ENCODE data around the gene C19orf81.
"Not testable (repeated sequence)": the region's sequence is repeated elsewhere in the genome, so short reads cannot be mapped to it uniquely, and the experiment has no call there.

Gene C19orf81

DNA sequence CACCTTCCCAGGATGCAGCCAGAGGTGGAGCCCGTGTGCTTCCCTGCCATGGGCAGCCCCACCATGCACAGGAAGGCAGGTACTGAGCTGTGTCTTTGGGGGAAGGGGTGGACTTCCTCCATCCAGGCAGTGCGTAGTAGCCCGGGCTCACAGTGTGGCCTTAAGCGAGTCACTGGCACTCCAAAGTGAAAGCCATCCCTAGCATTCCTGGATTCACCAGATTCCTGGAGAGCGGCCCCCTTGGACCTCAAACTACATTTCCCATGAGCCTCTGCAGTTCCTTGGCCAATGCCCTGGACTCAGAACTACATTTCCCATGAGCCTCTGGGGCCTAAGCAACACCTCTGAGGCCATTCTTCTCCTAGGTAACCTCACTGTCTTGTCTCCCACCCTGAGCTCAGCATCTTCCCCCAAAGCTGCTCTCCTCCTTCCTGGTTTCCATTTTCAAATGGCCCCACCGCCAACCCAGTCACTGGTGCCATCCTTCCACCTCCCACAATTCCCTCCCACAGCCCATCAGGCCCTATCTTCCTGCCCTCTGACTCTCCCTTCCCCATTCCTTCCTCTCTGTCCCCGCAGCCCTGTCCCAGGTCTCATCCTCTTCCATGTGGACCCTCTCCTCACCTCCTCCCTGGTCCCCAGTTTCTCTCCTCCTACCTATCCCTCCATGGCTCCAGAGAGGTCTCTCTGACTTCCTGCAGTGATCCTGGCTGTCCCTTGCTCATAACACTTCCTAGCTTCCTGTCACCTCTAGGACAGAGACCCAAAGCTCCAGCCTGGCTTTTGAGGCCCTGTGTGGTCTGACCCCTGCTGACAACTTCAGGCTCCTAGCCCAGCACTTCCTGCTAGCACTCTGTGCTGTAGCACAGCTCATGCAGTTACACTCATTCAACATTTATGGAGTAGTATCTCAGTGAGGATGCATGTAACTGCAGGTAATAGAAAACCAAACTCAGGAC is at the start of gene C19orf81:
C19orf81 (plus strand) TSS at position 13 of the 959 bp plus-strand sequence; CDS start at position 13, 0 bp downstream.
- in situ Hi-C loops (cut with MboI; ENCODE audit: low pct_unique_long_range_greater_than_20kb, low sequenced_read_pairs), result no loop called here
- DNase-seq, result no peak

DNA sequence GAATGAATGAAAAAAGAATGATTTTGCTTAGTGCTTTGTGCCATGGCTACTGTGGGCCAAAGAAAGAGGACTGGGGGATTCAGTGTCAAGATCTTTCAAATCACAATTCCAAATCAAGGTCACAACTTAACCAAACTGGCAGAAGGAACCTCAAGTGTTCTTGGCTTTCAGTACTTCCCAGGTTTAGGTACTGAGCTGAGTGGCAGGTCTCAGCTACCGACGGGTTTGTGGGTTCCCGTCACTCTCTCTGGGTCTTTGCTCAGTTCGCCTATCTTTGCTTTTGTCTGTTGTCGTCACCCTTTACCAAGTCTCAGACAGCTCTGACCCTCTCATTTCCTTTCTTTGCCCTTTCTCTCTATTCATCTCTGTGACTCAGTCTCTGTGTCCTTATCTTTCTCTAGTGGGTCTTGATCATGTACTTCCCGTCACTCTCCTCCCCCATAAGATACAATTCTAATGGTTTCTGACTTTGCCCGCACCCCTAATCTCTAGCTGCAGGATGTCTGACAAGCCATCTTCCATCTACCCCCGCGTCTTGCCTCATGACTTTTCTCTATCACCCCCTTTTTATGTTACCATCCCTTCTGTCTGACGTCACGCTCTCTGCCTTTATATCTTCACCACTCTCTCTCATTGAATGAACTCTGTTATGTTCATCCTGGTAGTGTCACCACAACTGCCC is 47.7 kb upstream of the C19orf81 start:
- peak; percentile 12 for DNase-seq
- in situ Hi-C loops (cut with MboI; ENCODE audit: low pct_unique_long_range_greater_than_20kb, low sequenced_read_pairs), result no loop called here

DNA sequence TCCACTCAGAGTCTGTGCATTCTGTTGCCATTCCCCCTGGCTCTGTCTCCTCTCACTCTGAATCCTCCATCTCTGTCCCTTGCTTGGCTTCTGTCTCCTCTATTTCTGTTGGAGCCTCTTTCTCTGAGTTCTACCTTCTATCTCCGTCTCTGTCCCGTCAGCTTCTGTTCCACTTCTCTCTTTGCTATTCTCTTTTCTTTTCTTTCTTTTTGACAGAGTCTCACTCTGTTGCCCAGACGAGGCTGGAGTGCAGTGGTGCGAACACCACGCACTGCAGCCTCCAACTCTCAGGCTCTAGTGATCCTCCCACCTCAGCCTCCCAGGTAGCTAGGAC is 47.2 kb upstream of the C19orf81 start:
- in situ Hi-C loops (cut with MboI; ENCODE audit: low pct_unique_long_range_greater_than_20kb, low sequenced_read_pairs), result no loop called here
- DNase-seq, result no peak

DNA sequence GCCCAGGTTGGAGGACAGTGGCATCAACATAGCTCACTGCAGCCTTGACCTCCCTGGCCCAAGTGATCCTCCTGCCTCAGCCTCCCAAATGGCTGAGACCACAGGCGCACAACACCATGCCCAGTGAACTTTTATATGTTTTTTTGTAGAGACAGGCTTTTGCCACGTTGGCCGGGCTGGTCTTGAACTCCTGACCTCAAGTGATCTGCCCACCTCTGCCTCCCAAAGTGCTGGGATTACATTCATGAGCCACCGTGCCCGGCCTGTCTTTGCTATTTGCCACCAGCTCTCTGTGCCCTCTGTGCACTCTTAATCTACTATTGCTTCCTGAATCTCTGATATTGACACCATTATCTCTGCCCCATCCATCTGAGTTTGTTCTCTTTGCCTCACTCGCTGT is 46.7 kb upstream of the C19orf81 start:
- in situ Hi-C loops (cut with MboI; ENCODE audit: low pct_unique_long_range_greater_than_20kb, low sequenced_read_pairs), result no loop called here
- DNase-seq, result no peak

DNA sequence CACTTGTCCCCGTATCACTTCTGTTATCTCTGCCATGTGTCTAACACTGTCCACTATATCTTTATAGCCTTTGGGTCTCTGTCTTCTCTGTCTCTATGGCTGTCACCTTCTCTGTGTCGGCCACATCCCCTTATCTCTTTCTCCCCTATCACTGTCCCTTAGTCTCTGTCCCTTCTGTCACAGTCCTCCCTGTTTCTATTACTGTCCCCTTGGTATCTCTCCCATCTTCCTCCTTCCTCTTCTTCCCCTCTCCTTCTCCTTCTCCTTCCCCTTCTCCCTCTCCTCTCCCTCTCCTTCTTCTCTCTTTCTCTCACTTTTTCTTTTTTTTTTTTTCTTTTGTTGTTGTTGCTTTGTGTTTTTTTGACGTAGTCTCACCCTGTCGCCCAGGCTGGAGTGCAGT is 46.3 kb upstream of the C19orf81 start:
- in situ Hi-C loops (cut with MboI; ENCODE audit: low pct_unique_long_range_greater_than_20kb, low sequenced_read_pairs), result no loop called here
- no peak for DNase-seq

DNA sequence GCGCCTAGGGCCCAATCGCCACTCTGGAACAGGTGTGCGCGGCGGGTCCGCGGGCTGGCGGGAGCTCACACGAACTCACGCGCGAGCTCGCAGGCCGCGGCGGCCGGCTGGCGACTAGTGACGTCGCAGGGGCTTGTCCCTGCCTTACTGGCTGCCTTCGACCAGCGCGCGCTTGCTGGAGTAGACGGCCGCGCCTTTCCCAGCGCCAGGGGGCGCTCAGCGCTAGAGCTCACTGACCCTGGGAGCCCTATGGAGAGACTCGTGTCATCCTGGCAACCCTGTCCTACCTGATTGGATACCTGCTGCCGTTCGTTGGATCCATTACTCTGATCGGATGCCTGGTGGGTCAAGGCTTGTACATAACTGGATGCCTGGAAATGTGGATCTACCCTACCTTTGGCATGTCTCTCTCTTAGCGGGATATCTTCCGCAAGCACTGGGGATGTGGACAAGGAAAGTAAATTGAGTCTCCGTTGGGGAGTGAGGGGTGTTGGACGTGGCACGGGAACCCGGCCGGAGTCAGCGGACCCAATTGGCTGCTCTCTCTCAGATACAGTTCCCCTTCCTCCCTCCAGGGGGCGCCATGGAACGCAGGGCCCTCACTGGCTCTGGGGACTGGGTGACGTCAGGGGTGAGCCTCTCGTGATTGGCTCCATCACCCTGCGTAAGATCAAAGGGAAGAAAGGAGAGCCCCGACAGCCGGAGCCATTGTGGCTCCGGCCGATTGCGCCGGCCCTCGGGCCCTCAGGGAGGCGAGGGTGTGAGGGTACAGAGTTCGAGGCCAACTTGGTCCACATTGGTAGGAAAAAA is 44.8 kb upstream of the C19orf81 start:
- DNase-seq; in situ Hi-C loops (cut with MboI; ENCODE audit: low pct_unique_long_range_greater_than_20kb, low sequenced_read_pairs): not testable (repeated sequence)

DNA sequence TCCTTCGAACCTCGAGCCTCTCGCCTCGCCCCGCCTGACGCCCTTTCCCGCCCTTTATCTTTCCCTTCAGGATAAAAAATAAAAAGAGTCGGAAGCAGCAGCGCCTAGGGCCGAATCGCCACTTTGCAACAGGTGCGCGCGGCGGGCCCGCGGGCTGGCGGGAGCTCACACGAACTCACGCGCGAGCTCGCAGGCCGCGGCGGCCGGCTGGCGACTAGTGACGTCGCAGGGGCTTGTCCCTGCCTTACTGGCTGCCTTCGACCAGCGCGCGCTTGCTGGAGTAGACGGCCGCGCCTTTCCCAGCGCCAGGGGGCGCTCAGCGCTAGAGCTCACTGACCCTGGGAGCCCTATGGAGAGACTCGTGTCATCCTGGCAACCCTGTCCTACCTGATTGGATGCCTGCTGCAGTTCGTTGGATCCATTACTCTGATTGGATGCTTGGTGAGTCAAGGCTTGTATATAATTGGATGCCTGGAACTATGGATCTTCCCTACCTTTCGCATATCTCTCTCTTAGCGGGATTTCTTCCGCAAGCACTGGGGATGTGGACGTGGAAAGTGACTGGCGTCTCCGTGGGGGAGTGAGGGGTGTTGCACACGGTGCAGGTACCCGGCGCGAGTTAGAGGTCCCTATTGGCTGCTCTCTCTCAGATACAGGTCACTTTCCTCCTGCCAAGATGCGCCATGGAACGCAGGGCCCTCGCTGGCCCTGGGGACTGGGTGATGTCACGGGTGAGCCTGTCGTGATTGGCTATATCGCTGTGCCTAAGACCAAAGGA is 43.0 kb upstream of the C19orf81 start:
- in situ Hi-C loops (cut with MboI; ENCODE audit: low pct_unique_long_range_greater_than_20kb, low sequenced_read_pairs); DNase-seq: not testable (repeated sequence)

DNA sequence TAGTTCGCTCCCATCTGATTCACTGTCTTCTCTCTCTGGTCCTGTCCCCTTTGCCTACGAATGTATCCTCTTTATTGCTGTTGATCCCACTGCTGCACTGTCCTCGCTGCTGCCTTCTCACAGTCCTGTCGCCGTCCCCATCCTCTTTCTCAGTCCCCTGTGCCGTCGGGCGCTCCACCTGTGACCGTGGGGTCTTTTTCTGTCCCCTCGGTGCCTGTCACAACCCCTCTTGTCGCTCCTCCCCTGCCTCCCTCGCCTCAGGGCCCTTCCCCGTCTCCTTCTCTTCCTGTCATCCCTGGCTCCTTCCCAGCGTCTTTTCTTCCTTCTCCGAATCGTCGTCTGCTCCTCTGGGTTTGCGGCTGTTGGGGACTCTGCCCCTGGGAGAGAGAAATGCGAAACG is 41.9 kb upstream of the C19orf81 start:
- in situ Hi-C loops (cut with MboI; ENCODE audit: low pct_unique_long_range_greater_than_20kb, low sequenced_read_pairs), result no loop called here
- DNase-seq, result no peak

DNA sequence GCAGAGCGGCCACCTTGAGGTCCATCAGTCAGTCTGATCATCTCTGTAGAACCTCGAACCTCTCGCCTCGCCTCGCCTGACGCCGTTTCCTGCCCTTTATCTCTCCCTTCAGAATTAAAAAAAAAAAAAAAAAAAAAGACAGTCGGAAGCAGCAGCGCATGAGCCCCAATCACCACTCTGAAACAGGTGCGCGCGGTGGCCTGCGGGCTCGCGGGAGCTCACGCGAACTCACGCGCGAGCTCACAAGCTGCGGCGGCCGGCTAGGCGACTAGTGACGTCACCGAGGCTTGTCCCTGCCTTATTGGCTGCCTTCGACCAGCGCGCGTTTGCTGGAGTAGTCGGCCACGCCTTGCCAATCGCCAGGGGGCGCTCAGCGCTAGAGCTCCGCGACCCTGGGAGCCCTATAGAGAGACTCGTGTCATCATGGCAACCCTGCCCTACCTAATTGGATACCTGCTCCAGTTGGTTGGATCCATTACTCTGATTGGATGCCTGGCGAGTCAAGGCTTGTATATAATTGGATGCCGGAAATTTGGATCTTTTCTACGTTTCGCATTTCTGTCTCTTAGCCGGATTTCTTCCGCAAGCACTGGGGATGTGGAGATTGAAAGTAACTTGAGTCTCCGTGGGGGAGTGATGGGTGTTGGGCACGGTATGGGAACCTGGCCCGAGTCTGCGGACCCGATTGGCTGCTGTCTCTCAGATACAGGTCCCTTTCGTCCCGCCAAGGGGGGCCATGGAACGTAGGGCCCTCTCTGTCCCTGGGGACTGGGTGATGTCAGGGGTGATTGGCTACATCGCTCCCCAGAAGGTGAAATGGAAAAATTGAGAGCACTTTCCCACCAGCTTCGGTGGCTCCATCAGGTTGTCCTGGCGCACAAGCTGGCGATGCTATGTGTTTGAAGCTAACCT is 41.1 kb upstream of the C19orf81 start:
- in situ Hi-C loops (cut with MboI; ENCODE audit: low pct_unique_long_range_greater_than_20kb, low sequenced_read_pairs), result no loop called here
- peak; percentile 89 for DNase-seq

DNA sequence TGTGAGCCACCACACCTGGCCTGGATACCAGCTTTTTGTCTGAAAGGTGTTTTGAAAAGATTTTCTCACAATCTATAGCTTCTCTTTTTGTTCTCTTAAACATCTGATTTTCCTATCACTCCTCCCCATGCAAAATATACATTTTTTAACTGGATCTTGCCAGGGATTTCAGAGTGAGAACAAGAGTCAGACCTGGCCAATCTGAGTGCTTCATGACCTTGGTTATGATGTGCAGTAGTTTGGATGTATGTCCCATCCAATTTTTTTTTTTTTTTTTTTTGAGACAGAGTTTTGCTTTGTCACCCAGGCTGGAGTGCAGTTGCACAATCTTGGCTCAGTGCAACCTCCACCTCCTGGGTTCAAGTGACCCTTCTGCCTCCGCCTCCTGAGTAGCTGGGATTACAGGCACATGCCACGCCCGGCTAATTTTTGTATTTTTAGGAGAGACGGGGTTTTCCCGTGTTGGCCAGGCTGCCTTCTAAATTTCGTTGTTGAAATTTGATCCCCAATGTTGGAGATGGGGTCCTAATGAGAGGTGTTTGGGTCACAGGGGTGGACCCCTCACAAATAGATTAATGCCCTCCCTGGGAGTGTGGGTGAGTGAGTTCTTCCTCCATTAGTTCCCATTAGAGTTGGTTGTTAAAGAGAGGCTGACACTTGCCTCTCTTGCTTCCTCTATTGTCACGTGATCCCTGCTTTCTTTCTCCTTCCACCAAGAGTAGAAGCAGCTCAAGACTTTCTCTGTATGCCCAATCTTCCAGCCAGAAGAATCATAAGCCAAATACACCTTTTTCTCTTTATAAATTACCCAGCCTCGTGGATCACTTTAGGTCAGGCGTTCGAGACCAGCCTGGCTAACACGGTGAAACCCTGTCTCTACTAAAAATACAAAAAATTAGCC is 36.5 kb upstream of the C19orf81 start:
- in situ Hi-C loops (cut with MboI; ENCODE audit: low pct_unique_long_range_greater_than_20kb, low sequenced_read_pairs), result not testable (repeated sequence)

DNA sequence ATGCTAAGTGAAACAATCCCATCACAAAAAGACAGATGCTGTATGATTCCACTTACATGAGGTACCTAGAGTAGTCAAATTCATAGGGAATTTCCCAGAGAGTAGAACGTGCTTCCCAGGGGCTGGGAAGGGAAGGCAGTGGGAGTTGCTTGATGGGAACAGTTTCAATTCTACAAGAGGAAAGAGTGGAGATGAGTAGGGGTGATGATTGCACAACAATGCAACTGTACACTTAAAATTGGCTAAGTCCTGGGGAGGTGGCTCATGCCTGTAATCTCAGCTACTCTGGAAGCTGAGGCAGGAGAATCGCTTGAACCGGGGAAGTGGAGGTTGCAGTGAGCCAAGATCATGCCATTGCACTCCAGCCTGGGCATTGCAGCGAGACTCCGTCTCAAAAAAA is 30.9 kb upstream of the C19orf81 start:
- DNase-seq; in situ Hi-C loops (cut with MboI; ENCODE audit: low pct_unique_long_range_greater_than_20kb, low sequenced_read_pairs): not testable (repeated sequence)

More for the DNA sequence above, 36.5 kb upstream of the C19orf81 start:
- DNase-seq, result not testable (repeated sequence)

DNA sequence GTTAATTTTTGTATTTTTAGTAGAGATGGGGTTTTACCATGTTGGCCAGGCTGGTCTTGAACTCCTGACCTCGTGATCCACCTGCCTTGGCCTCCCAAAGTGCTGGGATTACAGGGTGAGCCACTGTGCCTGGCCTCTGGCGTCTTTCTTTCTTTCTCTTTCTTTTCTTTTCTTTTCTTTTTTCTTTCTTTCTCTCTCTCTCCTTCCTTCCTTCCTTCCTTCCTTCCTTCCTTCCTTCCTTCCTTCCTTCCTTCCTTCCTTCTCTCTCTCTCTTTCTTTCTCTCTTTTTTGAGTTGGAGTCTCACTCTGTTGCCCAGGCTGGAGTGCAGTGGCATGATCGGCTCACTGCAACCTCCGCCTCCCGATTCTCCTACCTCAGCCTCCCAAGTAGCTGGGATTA is 30.1 kb upstream of the C19orf81 start:
- DNase-seq; in situ Hi-C loops (cut with MboI; ENCODE audit: low pct_unique_long_range_greater_than_20kb, low sequenced_read_pairs): not testable (repeated sequence)

DNA sequence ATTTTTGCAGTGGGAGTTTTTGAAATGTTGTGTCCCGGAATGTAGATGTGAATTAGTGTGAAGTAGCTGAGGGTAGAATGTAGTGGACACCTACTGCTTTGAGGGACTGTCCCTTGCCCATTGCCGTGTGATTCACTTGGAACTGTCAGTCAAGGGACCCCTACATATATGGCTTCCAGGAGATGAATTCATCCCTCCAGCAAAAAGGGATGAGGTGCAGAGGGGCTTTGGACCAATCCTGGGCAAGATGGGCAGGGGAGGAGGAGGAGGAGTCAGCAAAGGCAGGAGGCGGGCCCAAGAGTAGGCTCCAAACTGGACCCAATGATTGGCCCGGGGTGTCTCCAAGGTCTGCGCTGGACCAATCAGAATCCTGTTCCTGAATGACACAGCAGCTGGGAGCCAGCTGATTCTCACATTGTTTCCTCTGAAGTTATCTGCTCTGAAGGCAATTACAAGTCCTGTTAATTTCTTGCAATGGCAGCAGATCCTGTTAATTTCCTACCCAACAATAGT is 28.8 kb upstream of the C19orf81 start:
- DNase-seq; in situ Hi-C loops (cut with MboI; ENCODE audit: low pct_unique_long_range_greater_than_20kb, low sequenced_read_pairs): not testable (repeated sequence)

DNA sequence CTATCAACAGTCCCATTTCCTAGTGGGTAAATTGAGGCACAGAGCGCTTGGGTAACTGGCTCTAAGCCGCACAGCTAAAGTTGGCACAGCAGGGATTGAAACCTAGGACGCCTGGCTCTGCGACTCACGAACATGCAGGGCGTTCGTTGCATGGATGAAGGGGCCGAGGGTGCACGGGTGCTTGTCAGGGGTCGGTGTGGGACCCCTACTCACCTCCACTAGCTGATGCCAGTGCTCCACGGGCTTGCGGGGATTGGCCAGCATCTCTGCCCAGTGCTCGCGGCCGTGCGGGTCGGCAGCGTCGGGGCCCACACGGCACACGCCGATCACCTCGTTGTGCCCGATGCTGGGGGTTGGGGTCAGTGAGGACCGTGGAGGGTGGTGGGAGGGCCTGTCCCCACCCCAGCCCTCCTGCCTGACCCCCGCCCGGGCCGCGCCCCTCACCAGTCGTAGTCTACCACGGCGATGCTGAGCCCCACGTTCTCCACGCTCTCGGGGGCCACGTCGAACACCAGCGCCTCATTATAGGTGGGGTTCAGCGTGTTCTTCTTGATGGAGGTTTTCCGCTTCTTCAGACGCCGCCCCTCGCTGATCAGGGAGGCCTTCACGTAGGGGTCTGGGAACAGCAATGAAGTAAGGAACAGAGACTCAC is 24.2 kb upstream of the C19orf81 start:
- DNase-seq, result no peak
- in situ Hi-C loops (cut with MboI; ENCODE audit: low pct_unique_long_range_greater_than_20kb, low sequenced_read_pairs), result no loop called here

DNA sequence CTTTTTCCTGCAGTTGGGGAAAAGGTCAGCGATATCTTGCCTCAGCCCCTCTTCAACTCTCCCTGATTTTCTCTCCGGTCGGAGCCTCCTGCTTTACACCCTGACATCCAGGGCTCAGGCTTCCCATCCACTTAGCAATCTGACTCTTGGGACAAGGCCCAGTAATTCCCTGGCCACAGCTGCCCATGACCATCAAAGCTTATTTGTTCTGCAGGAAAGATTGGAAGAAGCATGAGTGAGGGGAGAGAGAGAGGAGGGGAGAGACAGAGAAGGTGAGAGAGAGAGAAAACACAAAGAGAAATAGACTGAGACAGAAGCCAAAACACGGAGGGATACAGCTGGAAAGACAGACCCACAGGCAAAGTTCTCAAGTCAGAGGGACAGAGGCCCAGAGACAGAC is 23.2 kb upstream of the C19orf81 start:
- in situ Hi-C loops (cut with MboI; ENCODE audit: low pct_unique_long_range_greater_than_20kb, low sequenced_read_pairs), result no loop called here
- DNase-seq, result no peak

DNA sequence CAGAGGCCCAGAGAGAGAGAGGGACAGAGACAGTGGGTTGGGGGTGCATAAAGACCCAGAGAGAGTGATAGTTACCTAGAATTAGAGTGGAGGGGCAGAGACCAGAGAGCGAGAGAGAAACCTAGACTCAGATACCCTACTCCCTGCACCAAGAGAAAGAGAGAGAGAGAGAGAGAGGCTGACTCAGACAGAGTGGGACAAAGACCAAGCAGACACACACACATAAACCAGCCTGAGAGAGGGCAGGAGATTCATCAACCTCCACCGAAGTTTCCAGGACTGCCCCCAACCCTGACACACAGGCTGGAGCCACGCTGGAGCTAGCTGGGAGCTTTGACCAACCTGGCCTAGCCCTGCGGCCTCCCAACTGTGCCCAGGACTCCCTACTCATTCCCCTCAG is 22.4 kb upstream of the C19orf81 start:
- in situ Hi-C loops (cut with MboI; ENCODE audit: low pct_unique_long_range_greater_than_20kb, low sequenced_read_pairs), result no loop called here

More for the DNA sequence above, 22.4 kb upstream of the C19orf81 start:
- no peak for DNase-seq
